ENCODE data around the gene TRPV5. TPM values are rescaled to one million over a fixed set of nuclear protein-coding genes. Genes with fewer than 3 reads are reported as not detected.

TRPV5 gene
- total and polyA plus RNA-seq, 2 of the 8 experiments (the other 6 are each of a cell fraction or from before 2014, with no cell fraction given): 0.03 TPM; not detected in 1

GRCh38 chr7:142913566-142913965 lies 20.0 kb downstream of the TRPV5 start (continued):
- no peak for TF ChIP-seq CHD7 (IDR thresholded peaks at IDR 0.05; ENCODE audit: insufficient replicate concordance, low read length)
- TF ChIP-seq JUND (IDR thresholded peaks at IDR 0.05; ENCODE audit: low read length): no peak
- no peak for TF ChIP-seq EGR1 (IDR thresholded peaks at IDR 0.05; ENCODE audit: borderline replicate concordance, low read depth, low read length)
- TF ChIP-seq ATF2 (IDR thresholded peaks at IDR 0.05; ENCODE audit: low read length): no peak
- no peak for TF ChIP-seq USF2 (IDR thresholded peaks at IDR 0.05; ENCODE audit: low read length)
- no peak for TF ChIP-seq NRF1 (IDR thresholded peaks at IDR 0.05; ENCODE audit: low read depth, low read length)
- no peak for TF ChIP-seq E2F6 (IDR thresholded peaks at IDR 0.05)
- TF ChIP-seq RAD21 (IDR thresholded peaks at IDR 0.05 in 1 of 2, conservative IDR thresholded peaks at IDR 0.05 in 1 of 2; ENCODE audit: low read depth in 2 of 2, low read length in 2 of 2): no peak

All from H1 (cell line).